Raji (cell line): Measurements from ENCODE around the gene CDH11.

Experiments
- POLR2A ChIP-seq: IDR thresholded peaks from 2 replicates; pipeline ENCODE4 v1.6.1; 2011; ENCODE audit warnings: low read depth, low read length, control low read depth; ENCODE audit not compliant: insufficient read depth

CDH11 gene

GRCh38 chr16:64910356-64910755 lies 211.5 kb downstream of the CDH11 start:
- TF ChIP-seq POLR2A: no peak

- TF ChIP-seq POLR2A: no peak
Measured at GRCh38 chr16:64907844-64908243, 214.0 kb downstream of the CDH11 start.

GRCh38 chr16:64903770-64904169 lies 218.1 kb downstream of the CDH11 start:
- TF ChIP-seq POLR2A: no peak

- TF ChIP-seq POLR2A: no peak
Measured at GRCh38 chr16:64900517-64900916, 221.3 kb downstream of the CDH11 start.

- no peak for TF ChIP-seq POLR2A
Measured at GRCh38 chr16:64900019-64900418, 221.8 kb downstream of the CDH11 start.

GRCh38 chr16:64898159-64898558 lies 223.7 kb downstream of the CDH11 start:
- TF ChIP-seq POLR2A: no peak
